Heart right ventricle (tissue), 16 donors: ENCODE data around the gene TNFSF10. TPM values are rescaled to one million over a fixed set of nuclear protein-coding genes. Genes with fewer than 3 reads are reported as not detected.
A peak's percentile ranks its signal among the peaks of the same experiment; 100 is the strongest.

Experiments used
- ATAC-seq, 8 donors: fragments of 200-7000 bp; cut with Tn5 transposase; one replicate each; pipeline ENCODE4 v1.9.1; 2020; ENCODE audit warnings: mild to moderate bottlenecking in 8 of 8, moderate library complexity in 8 of 8, moderate number of reproducible peaks in 1 of 8
- DNase-seq, 2 donors: peaks; one replicate each; pipeline ENCODE4 v3.0.0-alpha.2; 2020
- H3K27ac ChIP-seq, 10 donors: fragments of 200-600 bp; sonication (generic) in 2 of 10; one replicate each; pipeline versions ENCODE4 v1.5.0 to v1.8.0; 2020 to 2022; ENCODE audit warnings: mild to moderate bottlenecking in 3 of 10
- H3K27me3 ChIP-seq, 7 donors: fragments of 200-600 bp; one replicate each; pipeline ENCODE4 v1.8.0; 2021 to 2022; ENCODE audit warnings: mild to moderate bottlenecking in 2 of 7
- H3K36me3 ChIP-seq, 9 donors: fragments of 200-600 bp; sonication (generic) in 1 of 9; one replicate each; pipeline versions ENCODE4 v1.5.0 to v1.8.0; 2020 to 2022; ENCODE audit warnings: mild to moderate bottlenecking in 2 of 9
- H3K4me1 ChIP-seq, 9 donors: fragments of 200-600 bp; sonication (generic) in 1 of 9; one replicate each; pipeline versions ENCODE4 v1.5.0 to v1.8.0; 2020 to 2022; ENCODE audit warnings: mild to moderate bottlenecking in 4 of 9
- H3K4me3 ChIP-seq, 10 donors: fragments of 200-600 bp; sonication (generic) in 2 of 10; one replicate each; pipeline versions ENCODE4 v1.5.0 to v1.8.0; 2020 to 2022; ENCODE audit warnings: mild to moderate bottlenecking in 7 of 10, moderate library complexity in 2 of 10
- H3K9me3 ChIP-seq, 11 donors: fragments of 200-600 bp in 10 of 11; sonication (generic) in 2 of 11; one replicate each; pipeline versions ENCODE4 v1.5.0 to v1.8.0; 2013 to 2022; ENCODE audit warnings: mild to moderate bottlenecking in 2 of 11, control low read depth in 1 of 11, moderate library complexity in 1 of 11
- WGBS, 2 donors: extraction: QIAGEN DNeasy Blood & Tissue Kit; methylation state at CpG; one replicate each; pipeline ENCODE4 v1.1.7; 2013; ENCODE audit warnings: inconsistent platforms in 1 of 2; 5-methylcytosine and 5-hydroxymethylcytosine counted together
- intact Hi-C, 10 donors: fragments of 100-400 bp; cut with DNase I; formaldehyde crosslinking; loops; one replicate each; pipeline versions ENCODE4 v1.11.1 to v1.14.2; 2022
- polyA plus RNA-seq, 2 donors: library from polyadenylated mRNA; stranded (reverse); fragments of 200-250 nt; gene quantifications; one replicate each; pipeline ENCODE4 v1.2.3, GENCODE V29; 2013
- total RNA-seq, 10 donors: library from RNA; stranded (reverse); fragmentation: NEBNext Ultra II Directional in 3 of 10; extraction: Animal tissue kit (Norgen Biotek cat#: 25700) in 3 of 10; gene quantifications; one replicate each; pipeline versions ENCODE4 v1.2.1 to v1.2.4, GENCODE V29; 2021 to 2023
- TF ChIP-seq, protein P1 (sequence below), 9 donors: fragments of 200-600 bp; sonication (generic) in 2 of 9; IDR thresholded peaks; one replicate each; pipeline versions ENCODE4 v1.5.0 to v1.8.0; 2021 to 2022; ENCODE audit warnings: antibody characterized with exemption in 9 of 9, mild to moderate bottlenecking in 5 of 9, moderate library complexity in 1 of 9
- donor health status: Arrhythmogenic right ventricular cardiomyopathy.
- donor health status: ischemic (EF 13 %, LVEDD 7.1; RV severe dilation, severe dysfunction).
- donor health status: healthy with polysubstance abuse.
- donor health status: DM: no; HTN: yes; CAD: no.
- donor health status: DM: no; HTN: no; CAD: no.
- donor health status: ischemic (EF 25% LVEDD 6.9; RV normal size, moderate dysfunction).
- donor health status: ischemic (EF 25% LVEDD 5.7; RV mildly dilated, moderate dysfunction).
- donor health status: healthy.
- donor health status: DM: yes; HTN: yes; CAD: no.
- donor health status: Ischemic cardiomyopathy.
- donor health status: ischemic (EF 35%, LVEDD 5.7; RV mildly dilated, moderate dysfunction).
- donor health status: nonischemic (EF 11% LVEDD 7.7; RV severe dilation, severe dysfunction).
- donor health status: DM: yes; HTN: yes; CAD: no.
- donor health status: PGD.
- donor health status: ischemic (EF 29% LVEDD 5.4; RV normal size, mild dysfunction).
- donor health status: nonischemic (EF 23%, LVEDD 6.1; RV moderate dilation, normal function).

The TNFSF10 gene
- total and polyA plus RNA-seq, 12 donors: 4.7 to 51.5 (median 17.5) TPM

DNA sequence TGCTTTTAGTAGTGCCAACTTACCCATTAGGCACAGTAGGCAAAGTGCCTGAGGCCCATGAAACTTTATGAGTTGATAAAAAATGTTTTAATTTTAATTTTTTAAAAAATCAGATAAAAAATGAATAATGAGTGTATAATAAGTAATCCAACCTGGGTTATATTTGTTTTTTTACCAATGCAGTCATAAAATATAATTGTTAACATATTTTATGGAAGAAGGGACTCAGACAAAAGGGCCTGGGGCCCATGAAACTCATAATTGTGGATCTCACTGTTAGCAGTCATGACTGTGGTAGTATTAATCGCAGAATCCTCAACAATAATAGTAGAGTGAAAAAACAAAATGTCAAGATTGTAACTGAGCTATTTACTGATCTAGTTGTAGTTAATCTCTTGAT is 16.8 kb upstream of the TNFSF10 start:
- H3K27me3 ChIP-seq: no peaks in the 10 kb centered on the region
- ATAC-seq (no peak), DNase-seq (no peak)
- TF ChIP-seq, protein P1, sequence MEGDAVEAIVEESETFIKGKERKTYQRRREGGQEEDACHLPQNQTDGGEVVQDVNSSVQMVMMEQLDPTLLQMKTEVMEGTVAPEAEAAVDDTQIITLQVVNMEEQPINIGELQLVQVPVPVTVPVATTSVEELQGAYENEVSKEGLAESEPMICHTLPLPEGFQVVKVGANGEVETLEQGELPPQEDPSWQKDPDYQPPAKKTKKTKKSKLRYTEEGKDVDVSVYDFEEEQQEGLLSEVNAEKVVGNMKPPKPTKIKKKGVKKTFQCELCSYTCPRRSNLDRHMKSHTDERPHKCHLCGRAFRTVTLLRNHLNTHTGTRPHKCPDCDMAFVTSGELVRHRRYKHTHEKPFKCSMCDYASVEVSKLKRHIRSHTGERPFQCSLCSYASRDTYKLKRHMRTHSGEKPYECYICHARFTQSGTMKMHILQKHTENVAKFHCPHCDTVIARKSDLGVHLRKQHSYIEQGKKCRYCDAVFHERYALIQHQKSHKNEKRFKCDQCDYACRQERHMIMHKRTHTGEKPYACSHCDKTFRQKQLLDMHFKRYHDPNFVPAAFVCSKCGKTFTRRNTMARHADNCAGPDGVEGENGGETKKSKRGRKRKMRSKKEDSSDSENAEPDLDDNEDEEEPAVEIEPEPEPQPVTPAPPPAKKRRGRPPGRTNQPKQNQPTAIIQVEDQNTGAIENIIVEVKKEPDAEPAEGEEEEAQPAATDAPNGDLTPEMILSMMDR (IDR thresholded peaks at IDR 0.05): no peak
- peaks cover 0 to 55% (median 27%) of the 10 kb centered on the region in 9 donors for H3K4me1 ChIP-seq
- intact Hi-C loops: loop anchor here in 3 of 10 donors (5.0 to 10.0 kb wide), 2 partner anchors 42 to 55 kb away; no protein-coding TSS in a partner anchor
- no peak overlapping the region for H3K4me3 ChIP-seq
- peaks cover 0 to 5% (median 0%) of the 10 kb centered on the region in 11 donors for H3K9me3 ChIP-seq
- H3K27ac ChIP-seq: peak overlapping the region in 1 of 10 donors; percentile 23
- no peaks in the 10 kb centered on the region for H3K36me3 ChIP-seq
- WGBS, 2 donors: 95 to 98% methylated on average over 1 of the region's 1 CpG

DNA sequence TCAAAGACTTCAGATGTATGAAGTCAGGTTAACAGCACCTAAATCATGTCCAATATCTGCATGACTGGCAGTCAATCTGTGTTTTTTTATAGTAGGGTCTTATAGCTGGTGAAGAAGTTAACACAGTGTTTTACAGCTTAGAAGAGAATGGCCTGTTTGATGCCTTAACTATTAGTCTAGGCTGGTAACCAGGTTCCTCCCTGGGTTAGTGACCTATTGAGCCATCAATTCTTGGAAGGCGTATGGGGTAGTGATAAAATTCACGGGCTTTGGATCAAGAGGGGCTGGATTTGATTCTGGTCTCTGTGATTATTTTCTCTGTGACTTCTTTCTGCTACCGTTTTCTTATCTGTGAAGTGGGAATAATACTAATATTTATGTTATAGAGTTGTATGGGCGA is 16.0 kb upstream of the TNFSF10 start:
- Histone ChIP-seq H3K36me3 (no peaks in the 10 kb centered on the region), H3K4me3 (no peak overlapping the region), H3K27ac (peak overlapping the region in 2 of 10 donors; percentile 51 to 70), H3K9me3 (peaks cover 0 to 5% (median 0%) of the 10 kb centered on the region in 11 donors), H3K27me3 (no peaks in the 10 kb centered on the region), H3K4me1 (peaks cover 0 to 55% (median 27%) of the 10 kb centered on the region in 9 donors)
- 87 to 88% methylated on average over 4 of the region's 4 CpGs for WGBS, 2 donors
- TF ChIP-seq, protein P1 (IDR thresholded peaks at IDR 0.05): no peak
- ATAC-seq (no peak), DNase-seq (no peak)
- intact Hi-C loops: no loop called here

DNA sequence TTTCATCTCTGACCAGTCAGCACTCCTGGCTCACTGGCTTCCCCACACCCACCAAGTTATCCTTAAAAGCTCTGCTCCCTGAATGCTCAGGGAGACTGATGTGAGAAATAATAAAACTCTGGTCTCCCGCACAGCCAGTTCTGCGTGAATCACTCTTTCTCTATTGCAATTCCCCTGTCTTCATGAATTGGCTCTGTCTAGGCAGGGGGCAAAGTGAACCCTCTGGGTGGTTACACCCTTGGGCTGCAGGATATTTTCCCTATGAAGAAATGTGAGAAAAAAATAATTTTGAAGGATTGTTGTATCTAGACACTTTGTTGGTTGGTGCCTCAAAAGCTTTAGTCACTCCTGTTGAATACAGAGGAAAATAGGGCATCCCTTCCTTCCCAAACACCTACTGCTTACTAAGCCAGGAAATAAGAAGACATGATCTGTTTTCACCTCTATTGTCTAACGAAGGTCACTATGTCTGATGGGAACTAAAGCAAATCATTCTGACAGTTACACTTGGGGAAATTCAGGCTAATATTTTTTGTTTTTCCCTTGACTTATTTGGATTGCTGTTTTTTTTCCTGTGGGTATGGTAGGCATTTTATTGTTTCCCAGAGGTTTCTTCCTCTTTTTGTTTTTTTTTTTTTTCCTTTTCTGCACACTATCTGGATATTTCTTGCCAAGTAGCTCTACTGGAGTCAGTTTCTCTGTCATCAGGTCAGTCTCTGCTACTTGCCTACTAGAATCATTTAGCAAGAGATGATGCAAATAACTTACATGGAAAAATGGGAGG is 15.3 kb upstream of the TNFSF10 start:
- Histone ChIP-seq H3K4me1 (peaks cover 0 to 55% (median 27%) of the 10 kb centered on the region in 9 donors), H3K27me3 (no peaks in the 10 kb centered on the region), H3K36me3 (no peaks in the 10 kb centered on the region), H3K9me3 (peaks cover 0 to 5% (median 0%) of the 10 kb centered on the region in 11 donors), H3K27ac (peak overlapping the region in 4 of 10 donors; percentile 29 to 70 (median 42)), H3K4me3 (no peak overlapping the region)
- DNase-seq (no peak), ATAC-seq (no peak)
- whole genome bisulfite sequencing, 2 donors: 75 to 79% methylated on average over 3 of the region's 3 CpGs
- intact Hi-C loops: no loop called here
- TF ChIP-seq, protein P1 (IDR thresholded peaks at IDR 0.05): no peak

DNA sequence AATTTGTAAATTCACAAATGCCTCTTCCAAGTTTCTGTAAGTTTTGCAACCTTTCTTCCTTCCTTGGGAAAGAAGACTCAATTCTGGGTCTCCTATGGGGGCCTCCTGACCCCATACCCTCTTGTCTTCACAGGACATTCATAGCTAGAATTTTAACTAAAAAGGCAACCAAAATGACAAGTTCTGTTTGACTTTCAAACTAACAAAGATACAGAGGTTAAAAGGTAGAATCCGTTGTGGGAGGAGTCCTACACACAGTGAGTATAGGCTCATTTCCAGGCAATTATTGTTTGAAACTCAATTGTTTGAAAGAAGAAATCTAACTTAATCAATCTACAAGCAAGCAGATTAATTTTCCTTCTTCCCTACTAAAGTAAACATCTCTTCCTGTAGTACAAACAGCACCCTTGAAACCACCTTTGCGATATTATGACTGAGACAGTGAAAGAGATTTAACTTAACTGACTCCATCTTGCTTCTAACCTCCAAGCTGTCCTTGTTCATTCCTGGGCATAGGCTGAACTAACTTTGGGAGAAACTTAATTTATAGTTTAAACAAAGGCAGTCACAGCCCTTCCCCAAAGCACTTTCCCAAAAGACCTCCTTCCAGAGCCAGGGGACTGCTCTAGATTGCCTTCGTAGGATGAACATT is 14.4 kb upstream of the TNFSF10 start:
- Histone ChIP-seq H3K4me1 (peaks cover 0 to 46% (median 24%) of the 10 kb centered on the region in 9 donors), H3K36me3 (no peaks in the 10 kb centered on the region), H3K27me3 (no peaks in the 10 kb centered on the region), H3K9me3 (peaks cover 0 to 5% (median 0%) of the 10 kb centered on the region in 11 donors), H3K4me3 (no peak overlapping the region), H3K27ac (peak overlapping the region in 5 of 10 donors; percentile 11 to 70 (median 33))
- DNase-seq: no peak
- WGBS, 2 donors: 75 to 84% methylated on average over 3 of the region's 3 CpGs
- ATAC-seq: no peak
- intact Hi-C loops: no loop called here
- TF ChIP-seq, protein P1 (IDR thresholded peaks at IDR 0.05): no peak
